ENCODE results near the gene BLOC1S2.
"Not testable (repeated sequence)": the region's sequence is repeated elsewhere in the genome, so short reads cannot be mapped to it uniquely, and the experiment has no call there.

The BLOC1S2 gene

GRCh38 chr10:100289641-100290040, 3.2 kb upstream of the BLOC1S2 start:
- DNase-seq = no peak

- no peak for DNase-seq
These were observed 1.7 kb upstream of the BLOC1S2 start for GRCh38 chr10:100288196-100288595.

- DNase-seq = no peak
These were observed 1.3 kb upstream of the BLOC1S2 start for GRCh38 chr10:100287756-100288155.

GRCh38 chr10:100285326-100285725, 1.2 kb downstream of the BLOC1S2 start:
- not testable (repeated sequence) for DNase-seq

GRCh38 chr10:100282907-100283306, 3.6 kb downstream of the BLOC1S2 start:
- no peak for DNase-seq

- not testable (repeated sequence) for DNase-seq
These were observed 9.5 kb downstream of the BLOC1S2 start for GRCh38 chr10:100276971-100277370.

- peak; percentile 79 for DNase-seq
These were observed 19.0 kb downstream of the BLOC1S2 start, which contains the start of gene CWF19L1 for GRCh38 chr10:100267239-100268104. Gene CWF19L1, minus strand, starts transcription at chr10:100267638. Its CDS starts 45 bp downstream, at chr10:100267593.

GRCh38 chr10:100265821-100266485, 20.5 kb downstream of the BLOC1S2 start:
- no peak for DNase-seq

- DNase-seq = no peak
These were observed 32.3 kb downstream of the BLOC1S2 start for GRCh38 chr10:100254191-100254590.

- DNase-seq = no peak
These were observed 33.4 kb downstream of the BLOC1S2 start for GRCh38 chr10:100253041-100253440.

- no peak for DNase-seq
These were observed 37.7 kb downstream of the BLOC1S2 start for GRCh38 chr10:100248820-100249219.

GRCh38 chr10:100245484-100246220, 40.8 kb downstream of the BLOC1S2 start:
- no peak for DNase-seq

- no peak for DNase-seq
These were observed 46.6 kb downstream of the BLOC1S2 start for GRCh38 chr10:100239851-100240250.

- DNase-seq = no peak
These were observed 48.1 kb downstream of the BLOC1S2 start for GRCh38 chr10:100238429-100238828.

- no peak for DNase-seq
These were observed 54.4 kb downstream of the BLOC1S2 start for GRCh38 chr10:100232101-100232500.

GRCh38 chr10:100229819-100230422, 56.6 kb downstream of the BLOC1S2 start:
- DNase-seq = no peak

- no peak for DNase-seq
These were observed 62.6 kb downstream of the BLOC1S2 start for GRCh38 chr10:100223879-100224278.
